Activated CD4-positive, CD25-positive, alpha-beta regulatory T cell treated with anti-CD3 and anti-CD28 coated beads, Interleukin-2, amount 50 U/mL, for 72 hours (primary cell): ENCODE measurements around the gene ZNF106.

Experiments used
- DNase-seq: peaks from one replicate; pipeline ENCODE4 v3.0.0; 2021

The ZNF106 gene

DNA sequence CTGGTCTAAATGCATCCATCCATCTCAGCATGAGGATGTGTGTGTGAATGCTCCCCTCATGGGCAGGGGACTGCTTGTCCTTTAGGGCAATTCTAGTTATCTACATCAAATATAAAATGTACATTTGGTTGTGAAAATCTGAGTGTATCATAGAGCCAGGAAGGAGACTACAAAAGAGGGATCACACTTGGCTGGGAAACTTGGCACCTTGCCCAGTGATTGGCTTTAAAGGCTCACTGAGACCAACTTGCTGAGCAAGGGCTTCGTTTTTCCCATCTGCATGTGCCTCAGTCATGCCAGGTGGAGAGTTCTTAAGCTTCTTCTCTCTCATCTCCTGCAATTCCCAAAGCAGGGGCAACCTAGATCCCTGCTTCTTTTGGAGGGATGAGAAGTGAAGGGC is 126.4 kb downstream of the ZNF106 start:
- no peak for DNase-seq

DNA sequence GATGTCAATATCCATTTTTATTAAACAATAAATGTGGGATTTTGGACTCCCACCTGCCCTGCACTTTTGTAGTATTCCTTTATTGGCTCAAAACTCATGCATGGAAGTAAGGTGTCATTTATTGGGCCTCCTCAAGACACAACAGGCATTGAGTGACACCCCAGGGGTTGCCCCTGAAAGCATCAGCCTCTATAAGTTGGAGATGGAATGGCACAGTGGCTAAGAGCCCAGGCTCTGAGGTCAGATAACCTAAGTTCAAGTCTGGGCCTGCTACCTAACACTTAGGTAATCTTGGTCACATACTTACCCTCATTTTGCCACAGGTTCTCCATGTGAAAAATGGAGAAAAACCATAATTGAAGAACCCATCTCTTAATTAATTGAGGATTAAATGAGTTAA is 127.0 kb downstream of the ZNF106 start:
- no peak for DNase-seq

DNA sequence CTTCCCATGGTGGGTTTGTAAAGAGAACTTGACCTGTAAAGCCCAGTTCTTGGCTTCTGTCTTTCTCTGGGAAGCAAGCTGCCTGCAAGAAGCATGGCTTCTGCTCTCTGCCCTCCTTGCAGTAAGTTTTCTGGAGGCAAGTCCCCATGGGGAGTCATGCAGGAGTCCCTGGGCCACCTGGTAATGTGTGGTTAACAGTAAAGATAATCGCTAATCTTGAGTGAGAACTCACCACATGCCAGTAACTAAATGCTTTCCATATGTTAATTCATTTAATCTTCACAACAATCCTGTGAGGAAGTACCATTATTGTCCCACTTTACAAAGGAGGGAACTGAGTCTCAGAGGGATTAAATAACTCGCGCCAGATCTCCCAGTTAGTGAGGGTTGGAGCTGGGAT is 127.5 kb downstream of the ZNF106 start:
- DNase-seq: no peak
